Left lung (tissue), 10 donors: Measurements from ENCODE around the gene OR5H2. TPM values are rescaled to one million over a fixed set of nuclear protein-coding genes. Genes with fewer than 3 reads are reported as not detected.
"Not testable (repeated sequence)": the region's sequence is repeated elsewhere in the genome, so short reads cannot be mapped to it uniquely, and the experiment has no call there.

ENCODE experiments used
- ATAC-seq: fragments of 200-7000 bp; cut with Tn5 transposase; one replicate; pipeline ENCODE4 v1.9.1; 2020; ENCODE audit warnings: moderate library complexity
- DNase-seq, 4 donors: peaks; one replicate each; pipeline ENCODE4 v3.0.0-alpha.2; 2013 to 2020
- H3K27ac ChIP-seq, 2 donors: fragments of 200-600 bp; sonication (generic) in 1 of 2; one replicate each; pipeline versions ENCODE4 v1.5.0 to v1.8.0; 2020 to 2021
- H3K27me3 ChIP-seq, 2 donors: fragments of 200-600 bp; sonication (generic) in 1 of 2; one replicate each; pipeline versions ENCODE4 v1.5.0 to v1.8.0; 2020 to 2021
- H3K36me3 ChIP-seq, 2 donors: fragments of 200-600 bp; sonication (generic) in 1 of 2; one replicate each; pipeline versions ENCODE4 v1.5.0 to v1.8.0; 2020 to 2021
- H3K4me1 ChIP-seq, 2 donors: fragments of 200-600 bp; one replicate each; pipeline ENCODE4 v1.8.0; 2021
- H3K4me3 ChIP-seq, 2 donors: fragments of 200-600 bp; sonication (generic) in 1 of 2; one replicate each; pipeline versions ENCODE4 v1.5.0 to v1.8.0; 2020 to 2021; ENCODE audit warnings: mild to moderate bottlenecking in 1 of 2
- H3K9me3 ChIP-seq, 2 donors: fragments of 200-600 bp; sonication (generic) in 1 of 2; one replicate each; pipeline versions ENCODE4 v1.5.0 to v1.8.0; 2020 to 2021
- CTCF ChIP-seq, 2 donors: fragments of 200-600 bp; sonication (generic) in 1 of 2; IDR thresholded peaks; one replicate each; pipeline versions ENCODE4 v1.5.0 to v1.8.0; 2021; ENCODE audit warnings: antibody characterized with exemption in 2 of 2
- intact Hi-C, 2 donors: fragments of 100-400 bp; cut with DNase I; formaldehyde crosslinking; loops; one replicate each; pipeline versions ENCODE4 v1.11.2 to v1.14.2; 2022
- polyA plus RNA-seq, 6 donors: library from polyadenylated mRNA; unstranded; fragments of 120-200 nt; gene quantifications; one replicate each; pipeline ENCODE4 v1.2.1, GENCODE V29; 2013; ENCODE audit not compliant: insufficient read length in 6 of 6
- total RNA-seq, 2 donors: library from RNA; stranded (reverse); fragmentation: NEBNext Ultra II Directional; extraction: Animal tissue kit (Norgen Biotek cat#: 25700); gene quantifications; one replicate each; pipeline ENCODE4 v1.2.1, GENCODE V29; 2021
- donor health status: DM: no; HTN: yes; CAD: no.
- donor health status: DM: no; HTN: no; CAD: no.

OR5H2 gene
- total and polyA plus RNA-seq, 8 donors = not detected

GRCh38 chr3:98246142-98246541 is 36.2 kb upstream of the OR5H2 start:
- H3K27me3 ChIP-seq = no peaks in the 10 kb centered on the region
- H3K4me3 ChIP-seq = no peak overlapping the region
- DNase-seq = no peak
- intact Hi-C loops = no loop called here
- peaks cover 0 to 2% of the 10 kb centered on the region in 2 donors for H3K9me3 ChIP-seq
- no peak overlapping the region for H3K27ac ChIP-seq
- ATAC-seq = no peak
- H3K4me1 ChIP-seq = no peaks in the 10 kb centered on the region
- no peaks in the 10 kb centered on the region for H3K36me3 ChIP-seq
- no peak for TF ChIP-seq CTCF (IDR thresholded peaks at IDR 0.05)

- H3K27me3 ChIP-seq, H3K4me1 ChIP-seq, intact Hi-C loops, H3K36me3 ChIP-seq, H3K9me3 ChIP-seq, DNase-seq, H3K27ac ChIP-seq, H3K4me3 ChIP-seq, ATAC-seq: not testable (repeated sequence)
Measured at GRCh38 chr3:98256026-98256425, 26.3 kb upstream of the OR5H2 start.

GRCh38 chr3:98259707-98260106 is 22.6 kb upstream of the OR5H2 start:
- Histone ChIP-seq H3K27ac (no peak overlapping the region), H3K4me1 (no peaks in the 10 kb centered on the region), H3K27me3 (no peaks in the 10 kb centered on the region), H3K36me3 (no peaks in the 10 kb centered on the region), H3K9me3 (peaks cover 0 to 7% of the 10 kb centered on the region in 2 donors), H3K4me3 (no peak overlapping the region)
- ATAC-seq = no peak
- TF ChIP-seq CTCF (IDR thresholded peaks at IDR 0.05) = no peak
- intact Hi-C loops = no loop called here
- DNase-seq = no peak

GRCh38 chr3:98262046-98262445 is 20.3 kb upstream of the OR5H2 start:
- Histone ChIP-seq H3K4me3 (no peak overlapping the region), H3K9me3 (peaks cover 0 to 7% of the 10 kb centered on the region in 2 donors), H3K27me3 (no peaks in the 10 kb centered on the region), H3K36me3 (no peaks in the 10 kb centered on the region), H3K4me1 (no peaks in the 10 kb centered on the region), H3K27ac (no peak overlapping the region)
- DNase-seq (no peak), ATAC-seq (no peak)
- intact Hi-C loops = no loop called here
- no peak for TF ChIP-seq CTCF (IDR thresholded peaks at IDR 0.05)

- no peaks in the 10 kb centered on the region for H3K4me1 ChIP-seq
Measured at GRCh38 chr3:98263944-98264343, 18.4 kb upstream of the OR5H2 start, which contains the start of gene OR5H6. Gene OR5H6, plus strand, starts transcription at chr3:98264244. Its CDS starts 89 bp downstream, at chr3:98264333.

More at GRCh38 chr3:98263944-98264343, 18.4 kb upstream of the OR5H2 start, which contains the start of gene OR5H6:
- Histone ChIP-seq H3K9me3 (peaks cover 0 to 7% of the 10 kb centered on the region in 2 donors), H3K27me3 (no peaks in the 10 kb centered on the region), H3K27ac (no peak within 1 kb of the TSS), H3K4me3 (no peak within 1 kb of the TSS), H3K36me3 (no peaks in the 10 kb centered on the region)
- ATAC-seq (no peak), DNase-seq (no peak)
- TF ChIP-seq CTCF (IDR thresholded peaks at IDR 0.05) = no peak
- intact Hi-C loops = no loop called here
